K562 (cell line): ENCODE measurements around the gene CCDC78. TPM values are rescaled to one million over a fixed set of nuclear protein-coding genes. Genes with fewer than 3 reads are reported as not detected.

Source experiments
- HLTF ChIP-seq: fragments of 450-650 bp; IDR thresholded peaks from 2 replicates; pipeline ENCODE4 v1.6.1; 2016
- HNRNPLL ChIP-seq: fragments of 200-400 bp; formaldehyde crosslinking; IDR thresholded peaks from 2 replicates; pipeline ENCODE4 v1.6.1; 2017; ENCODE audit warnings: low read length, low read depth, mild to moderate bottlenecking; ENCODE audit not compliant: poor library complexity, severe bottlenecking
- MCM5 ChIP-seq: fragments of 450-650 bp; IDR thresholded peaks from 2 replicates; pipeline ENCODE4 v1.6.1; 2016; ENCODE audit warnings: low read depth
- MYNN ChIP-seq, 2 experiments: sonication (generic); formaldehyde crosslinking in 1 of 2; IDR thresholded peaks; 2 replicates each; pipeline versions ENCODE4 v1.5.0 to v1.6.1; 2016 to 2020; ENCODE audit warnings: antibody characterized with exemption in 1 of 2, missing genetic modification reagents in 1 of 2
- POLR3G ChIP-seq: IDR thresholded peaks from 2 replicates; pipeline ENCODE4 v1.6.1; 2011; ENCODE audit not compliant: insufficient read length, insufficient replicate concordance; ENCODE audit errors: extremely low read depth
- RREB1 ChIP-seq: fragments of 250-450 bp; sonication (Bioruptor Pico); IDR thresholded peaks from 2 replicates; pipeline ENCODE4 v1.4.0; 2020
- STAT5B ChIP-seq: fragments of 250-450 bp; sonication (Bioruptor Pico); IDR thresholded peaks from 2 replicates; pipeline ENCODE4 v1.8.0; 2021; ENCODE audit warnings: mild to moderate bottlenecking, inconsistent platforms
- TOE1 ChIP-seq, 2 experiments: fragments of 450-650 bp in 1 of 2; sonication (generic) in 1 of 2; formaldehyde crosslinking in 1 of 2; IDR thresholded peaks; 2 replicates each; pipeline versions ENCODE4 v1.7.1 to v1.8.0; 2016 to 2022; ENCODE audit warnings: borderline replicate concordance in 2 of 2, mild to moderate bottlenecking in 2 of 2, antibody characterized with exemption in 1 of 2, inconsistent platforms in 1 of 2, low read depth in 1 of 2, missing genetic modification reagents in 1 of 2, moderate library complexity in 1 of 2
- ZBTB2 ChIP-seq: fragments of 450-650 bp; IDR thresholded peaks from 2 replicates; pipeline ENCODE4 v1.6.1; 2016; ENCODE audit warnings: antibody characterized with exemption
- ZNF232 ChIP-seq: sonication (generic); formaldehyde crosslinking; IDR thresholded peaks from 2 replicates; pipeline ENCODE4 v1.8.0; 2022; ENCODE audit warnings: mild to moderate bottlenecking, missing genetic modification reagents
- ZNF511 ChIP-seq: sonication (generic); formaldehyde crosslinking; IDR thresholded peaks from 2 replicates; pipeline ENCODE4 v1.8.0; 2022; ENCODE audit warnings: mild to moderate bottlenecking, missing genetic modification reagents
- polyA plus RNA-seq, 8 experiments: library from polyadenylated mRNA; depleted of rRNA in 4 of 8; stranded (reverse) in 5 of 8; unstranded in 3 of 8; fragments of >200 nt; fragmentation: Nextera tagmentation in 2 of 8; fragmentation: Illumina TruSeq in 1 of 8; extraction: Ambion mirVana in 2 of 8; extraction: Trizol in 1 of 8; gene quantifications; 2 replicates each; pipeline versions ENCODE4 v1.2.1 to v1.2.3, GENCODE V29; 2011 to 2014; ENCODE audit warnings: inconsistent platforms in 1 of 8, missing spikeins in 1 of 8
- total RNA-seq, 7 experiments: library from RNA; depleted of rRNA in 6 of 7; stranded (reverse); fragments of >200 nt in 6 of 7; fragmentation: Illumina TruSeq in 2 of 7; extraction: Trizol in 2 of 7; gene quantifications; 2 replicates each; pipeline versions ENCODE4 v1.2.1 to v1.2.3, GENCODE V29; 2011 to 2021; ENCODE audit warnings: low replicate concordance in 1 of 7
- TF ChIP-seq, protein P1 (sequence below): fragments of 450-650 bp; IDR thresholded peaks from 2 replicates; pipeline ENCODE4 v1.6.1; 2014; ENCODE audit warnings: low read depth, mild to moderate bottlenecking, moderate library complexity, borderline replicate concordance
- TF ChIP-seq, protein P2 (sequence below): fragments of 250-450 bp; sonication (Bioruptor Pico); IDR thresholded peaks from 2 replicates; pipeline ENCODE4 v1.5.0; 2021; ENCODE audit warnings: mild to moderate bottlenecking, borderline replicate concordance

CCDC78 gene
- total and polyA plus RNA-seq, 9 of the 15 experiments (the other 6 are each of a cell fraction or from before 2014, with no cell fraction given), result 0.24 to 17.7 (median 2.9) TPM

DNA sequence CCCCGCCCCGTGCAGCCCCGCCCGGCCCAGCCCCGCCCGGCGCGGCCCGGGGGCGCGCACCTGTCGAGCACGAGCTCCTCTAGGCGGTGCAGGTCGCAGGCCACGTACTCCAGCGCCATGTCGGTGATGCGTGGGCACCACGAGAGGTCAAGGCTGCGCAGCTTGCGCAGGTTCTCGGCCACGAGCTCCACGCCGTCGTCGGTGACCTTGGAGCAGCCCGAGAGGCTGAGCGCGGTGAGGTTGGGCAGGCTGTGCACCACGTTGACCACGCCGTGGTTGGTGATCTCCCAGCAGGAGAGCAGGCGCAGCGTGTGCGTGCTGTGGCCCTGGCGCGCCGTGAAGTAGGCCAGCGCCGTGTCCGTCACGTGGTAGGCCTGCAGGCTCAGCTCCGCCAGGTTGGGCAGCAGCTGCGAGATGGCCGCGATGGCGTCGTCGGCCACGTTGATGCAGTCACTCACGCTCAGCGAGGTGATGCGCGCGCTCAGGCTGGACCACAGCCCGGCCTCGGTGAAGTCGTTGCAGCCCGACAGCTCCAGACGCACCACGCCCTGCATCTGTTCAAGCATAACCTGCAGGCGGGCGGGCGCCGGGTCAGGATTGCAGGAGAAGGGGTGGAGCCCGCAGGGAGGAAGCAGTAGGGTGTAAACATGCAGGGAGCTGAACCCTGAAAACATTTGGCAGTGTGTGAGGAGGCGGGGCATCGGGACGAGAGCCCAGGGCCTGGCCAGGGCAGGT, 30.7 kb downstream of the CCDC78 start (continued):
- TF ChIP-seq RREB1 (no peak), ZNF232 (CRISPR knock-in tag) (peak; percentile 92), HNRNPLL (peak; percentile 96), TOE1 (IDR thresholded peaks at IDR 0.05; ENCODE audit: borderline replicate concordance) (peak; percentile 66; the same call in 1 of the 2 replicates), TOE1 (CRISPR knock-in tag; IDR thresholded peaks at IDR 0.05; ENCODE audit: borderline replicate concordance, low read depth) (peak; percentile 89; the same call in 1 of the 2 replicates), POLR3G (no peak), ZBTB2 (peak; percentile 74), STAT5B (CRISPR knock-in tag) (no peak), MCM5 (no peak), MYNN (IDR thresholded peaks at IDR 0.05) (no peak), MYNN (CRISPR knock-in tag; IDR thresholded peaks at IDR 0.05) (no peak), ZNF511 (peak; percentile 92), HLTF (no peak)
- TF ChIP-seq, protein P1, sequence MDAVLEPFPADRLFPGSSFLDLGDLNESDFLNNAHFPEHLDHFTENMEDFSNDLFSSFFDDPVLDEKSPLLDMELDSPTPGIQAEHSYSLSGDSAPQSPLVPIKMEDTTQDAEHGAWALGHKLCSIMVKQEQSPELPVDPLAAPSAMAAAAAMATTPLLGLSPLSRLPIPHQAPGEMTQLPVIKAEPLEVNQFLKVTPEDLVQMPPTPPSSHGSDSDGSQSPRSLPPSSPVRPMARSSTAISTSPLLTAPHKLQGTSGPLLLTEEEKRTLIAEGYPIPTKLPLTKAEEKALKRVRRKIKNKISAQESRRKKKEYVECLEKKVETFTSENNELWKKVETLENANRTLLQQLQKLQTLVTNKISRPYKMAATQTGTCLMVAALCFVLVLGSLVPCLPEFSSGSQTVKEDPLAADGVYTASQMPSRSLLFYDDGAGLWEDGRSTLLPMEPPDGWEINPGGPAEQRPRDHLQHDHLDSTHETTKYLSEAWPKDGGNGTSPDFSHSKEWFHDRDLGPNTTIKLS, result peak; percentile 89
- TF ChIP-seq, protein P2, sequence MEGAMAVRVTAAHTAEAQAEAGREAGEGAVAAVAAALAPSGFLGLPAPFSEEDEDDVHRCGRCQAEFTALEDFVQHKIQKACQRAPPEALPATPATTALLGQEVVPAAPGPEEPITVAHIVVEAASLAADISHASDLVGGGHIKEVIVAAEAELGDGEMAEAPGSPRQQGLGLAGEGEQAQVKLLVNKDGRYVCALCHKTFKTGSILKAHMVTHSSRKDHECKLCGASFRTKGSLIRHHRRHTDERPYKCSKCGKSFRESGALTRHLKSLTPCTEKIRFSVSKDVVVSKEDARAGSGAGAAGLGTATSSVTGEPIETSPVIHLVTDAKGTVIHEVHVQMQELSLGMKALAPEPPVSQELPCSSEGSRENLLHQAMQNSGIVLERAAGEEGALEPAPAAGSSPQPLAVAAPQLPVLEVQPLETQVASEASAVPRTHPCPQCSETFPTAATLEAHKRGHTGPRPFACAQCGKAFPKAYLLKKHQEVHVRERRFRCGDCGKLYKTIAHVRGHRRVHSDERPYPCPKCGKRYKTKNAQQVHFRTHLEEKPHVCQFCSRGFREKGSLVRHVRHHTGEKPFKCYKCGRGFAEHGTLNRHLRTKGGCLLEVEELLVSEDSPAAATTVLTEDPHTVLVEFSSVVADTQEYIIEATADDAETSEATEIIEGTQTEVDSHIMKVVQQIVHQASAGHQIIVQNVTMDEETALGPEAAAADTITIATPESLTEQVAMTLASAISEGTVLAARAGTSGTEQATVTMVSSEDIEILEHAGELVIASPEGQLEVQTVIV (CRISPR knock-in tag), result no peak
